HCT116 (cell line): ENCODE measurements around the gene ABL2. TPM values are rescaled to one million over a fixed set of nuclear protein-coding genes. Genes with fewer than 3 reads are reported as not detected.

Source experiments
- ATAC-seq: fragments of 200-7000 bp; cut with Tn5 transposase; 2 replicates; pipeline ENCODE4 v1.9.1; 2020; ENCODE audit warnings: mild to moderate bottlenecking, moderate library complexity
- BruUV-seq: library from RNA; stranded (reverse); fragments of 400-500 nt; replicated peaks from 2 replicates; lab custom pipeline; 2021; lab: Mats Ljungman, UMichigan
- CTCF ChIA-PET: fragments of 300-600 bp; sonication (Branson Sonifier 250); formaldehyde crosslinking; loops from one replicate; lab custom pipeline; 2021; ENCODE audit warnings: antibody characterized with exemption; lab: Charles Lee
- POLR2A ChIA-PET: fragments of 300-600, 350-600 bp; sonication (Branson Sonifier 250); formaldehyde crosslinking; loops from one replicate; lab custom pipeline; 2021; ENCODE audit warnings: antibody characterized with exemption; lab: Charles Lee
- RAD21 ChIA-PET, 2 experiments: fragments of 300-600 bp; sonication (Branson Sonifier 250); formaldehyde crosslinking; loops; one replicate each; lab custom pipeline; 2023; ENCODE audit warnings: low total read pairs in 2 of 2; ENCODE audit not compliant: uncharacterized antibody in 2 of 2, unreplicated experiment in 2 of 2, low non-redundant PET in 1 of 2; lab: Charles Lee
- DNase-seq: peaks from one replicate; pipeline ENCODE4 v3.0.0-alpha.2; 2010; ENCODE audit warnings: low read depth, low spot score
- H2AFZ ChIP-seq: fragments of 200-600 bp; shearing (Covaris generic), sonication (generic); 2 replicates; pipeline ENCODE4 v1.6.1; 2017; ENCODE audit warnings: low read depth, mixed run types, mixed read lengths, antibody characterized with exemption, low read length; ENCODE audit not compliant: poor library complexity, severe bottlenecking
- H3K27ac ChIP-seq: 2 replicates; pipeline ENCODE4 v1.5.1; 2012; ENCODE audit warnings: low read depth, low read length
- H3K27me3 ChIP-seq: fragments of 200-600 bp; sonication (generic); 2 replicates; pipeline ENCODE4 v1.6.1; 2016; ENCODE audit warnings: mixed run types, low read length, mixed read lengths; ENCODE audit not compliant: insufficient read depth
- H3K36me3 ChIP-seq, 2 experiments: fragments of 200-500 bp in 1 of 2; fragments of 200-600 bp in 1 of 2; sonication (Bioruptor generic) in 1 of 2; sonication (generic) in 1 of 2; 2 replicates each; pipeline versions ENCODE4 v1.5.1 to v1.6.1; 2014 to 2016; ENCODE audit warnings: low read length in 2 of 2, inconsistent platforms in 1 of 2, mixed read lengths in 1 of 2, mixed run types in 1 of 2; ENCODE audit not compliant: insufficient read depth in 2 of 2, control insufficient read depth in 1 of 2
- H3K4me1 ChIP-seq, 2 experiments: fragments of 200-600 bp in 1 of 2; sonication (generic) in 1 of 2; 2 replicates each; pipeline versions ENCODE4 v1.5.1 to v1.6.1; 2012 to 2017; ENCODE audit warnings: low read length in 2 of 2, inconsistent platforms in 1 of 2, mild to moderate bottlenecking in 1 of 2, mixed read lengths in 1 of 2, mixed run types in 1 of 2, moderate library complexity in 1 of 2; ENCODE audit not compliant: insufficient read depth in 2 of 2, control insufficient read depth in 1 of 2
- H3K4me2 ChIP-seq: fragments of 200-600 bp; sonication (generic); 2 replicates; pipeline ENCODE4 v1.6.1; 2017; ENCODE audit warnings: mixed run types, low read length, mixed read lengths
- H3K4me3 ChIP-seq, 2 experiments: fragments of 200-600 bp in 1 of 2; sonication (generic) in 1 of 2; replicated peaks in 1 of 2; 2 replicates each; pipeline ENCODE4 v1.5.1; 2011 to 2016; ENCODE audit warnings: low read length in 2 of 2, control low read depth in 1 of 2, low read depth in 1 of 2, mild to moderate bottlenecking in 1 of 2, mixed read lengths in 1 of 2, mixed run types in 1 of 2
- H3K79me2 ChIP-seq: fragments of 200-600 bp; sonication (generic); 2 replicates; pipeline ENCODE4 v1.6.1; 2017; ENCODE audit warnings: mild to moderate bottlenecking, mixed run types, low read length, moderate library complexity, mixed read lengths; ENCODE audit not compliant: insufficient read depth
- H3K9ac ChIP-seq: fragments of 200-600 bp; sonication (generic); 2 replicates; pipeline ENCODE4 v1.6.1; 2016; ENCODE audit warnings: low read length, mixed read lengths
- H3K9me2 ChIP-seq: fragments of 200-600 bp; sonication (generic), shearing (Covaris generic); 2 replicates; pipeline ENCODE4 v1.6.1; 2017; ENCODE audit warnings: mixed run types, mild to moderate bottlenecking, moderate library complexity; ENCODE audit not compliant: insufficient read depth
- H3K9me3 ChIP-seq, 2 experiments: fragments of 200-500 bp in 1 of 2; fragments of 200-600 bp in 1 of 2; sonication (Bioruptor generic) in 1 of 2; sonication (generic) in 1 of 2; 2 replicates each; pipeline ENCODE4 v1.6.1; 2014 to 2017; ENCODE audit warnings: low read length in 2 of 2, mixed read lengths in 2 of 2, inconsistent platforms in 1 of 2, low read depth in 1 of 2, mild to moderate bottlenecking in 1 of 2, mixed run types in 1 of 2, moderate library complexity in 1 of 2; ENCODE audit not compliant: control insufficient read depth in 1 of 2, insufficient read depth in 1 of 2
- H4K20me1 ChIP-seq: fragments of 200-600 bp; sonication (generic), shearing (Covaris generic); 2 replicates; pipeline ENCODE4 v1.6.1; 2017; ENCODE audit warnings: mixed run types, mild to moderate bottlenecking, moderate library complexity; ENCODE audit not compliant: insufficient read depth
- ATF3 ChIP-seq: IDR thresholded peaks from 2 replicates; pipeline ENCODE4 v1.6.1; 2012
- CBX3 ChIP-seq: IDR thresholded peaks from 2 replicates; pipeline ENCODE4 v1.6.1; 2012; ENCODE audit warnings: low read depth
- CEBPB ChIP-seq: IDR thresholded peaks from 2 replicates; pipeline ENCODE4 v1.6.1; 2012; ENCODE audit warnings: low read depth
- CTCF ChIP-seq, 3 experiments: fragments of 200-600 bp in 1 of 3; sonication (generic) in 1 of 3; IDR thresholded peaks in 2 of 3; conservative IDR thresholded peaks in 1 of 3; 2 replicates each; pipeline ENCODE4 v1.5.1; 2012 to 2017; ENCODE audit warnings: low read depth in 2 of 3, low read length in 2 of 3, antibody characterized with exemption in 1 of 3, borderline replicate concordance in 1 of 3, control low read depth in 1 of 3, mild to moderate bottlenecking in 1 of 3, mixed read lengths in 1 of 3, mixed run types in 1 of 3, moderate library complexity in 1 of 3; ENCODE audit not compliant: insufficient read depth in 1 of 3
- ELF1 ChIP-seq: IDR thresholded peaks from 2 replicates; pipeline ENCODE4 v1.6.1; 2012; ENCODE audit warnings: low read depth, borderline replicate concordance
- EZH2 ChIP-seq: fragments of 200-600 bp; sonication (generic); IDR thresholded peaks from 2 replicates; pipeline ENCODE4 v1.6.1; 2017; ENCODE audit warnings: antibody characterized with exemption, mixed run types
- EZH2phosphoT487 ChIP-seq: fragments of 200-600 bp; IDR thresholded peaks from 2 replicates; pipeline ENCODE4 v1.6.1; 2018; ENCODE audit warnings: antibody characterized with exemption, borderline replicate concordance
- FOSL1 ChIP-seq: IDR thresholded peaks from 2 replicates; pipeline ENCODE4 v1.6.1; 2012; ENCODE audit warnings: low read depth
- MAX ChIP-seq: IDR thresholded peaks from 2 replicates; pipeline ENCODE4 v1.6.1; 2012
- POLR2A ChIP-seq: IDR thresholded peaks from 2 replicates; pipeline ENCODE4 v1.7.0; 2011; ENCODE audit warnings: borderline replicate concordance; ENCODE audit not compliant: insufficient read depth, insufficient read length; ENCODE audit errors: extremely low read depth
- POLR2AphosphoS5 ChIP-seq: IDR thresholded peaks from 2 replicates; pipeline ENCODE4 v1.6.1; 2011; ENCODE audit warnings: mild to moderate bottlenecking, low read depth, low read length, moderate library complexity
- RAD21 ChIP-seq: IDR thresholded peaks from 2 replicates; pipeline ENCODE4 v1.6.1; 2012; ENCODE audit warnings: low read depth, mild to moderate bottlenecking
- REST ChIP-seq: IDR thresholded peaks from 2 replicates; pipeline ENCODE4 v1.6.1; 2012; ENCODE audit warnings: low read depth
- SIN3A ChIP-seq: IDR thresholded peaks from 2 replicates; pipeline ENCODE4 v1.6.1; 2012; ENCODE audit warnings: low read depth
- SP1 ChIP-seq: IDR thresholded peaks from 2 replicates; pipeline ENCODE4 v1.6.1; 2012; ENCODE audit warnings: low read depth
- SRF ChIP-seq: IDR thresholded peaks from 2 replicates; pipeline ENCODE4 v1.6.1; 2012; ENCODE audit warnings: low read depth
- TCF7L2 ChIP-seq: IDR thresholded peaks from 2 replicates; pipeline ENCODE4 v1.7.0; 2011; ENCODE audit warnings: borderline replicate concordance, inconsistent platforms; ENCODE audit not compliant: insufficient read depth, insufficient read length; ENCODE audit errors: extremely low read depth
- YY1 ChIP-seq: IDR thresholded peaks from 2 replicates; pipeline ENCODE4 v1.6.1; 2011; ENCODE audit warnings: low read length, low read depth, moderate library complexity, mild to moderate bottlenecking; ENCODE audit not compliant: insufficient replicate concordance; ENCODE audit errors: extremely low read depth
- ZBTB33 ChIP-seq: IDR thresholded peaks from 2 replicates; pipeline ENCODE4 v1.6.1; 2011; ENCODE audit warnings: mild to moderate bottlenecking, low read length, moderate library complexity; ENCODE audit not compliant: insufficient replicate concordance; ENCODE audit errors: extremely low read depth
- ZFX ChIP-seq: fragments of 450-650 bp; IDR thresholded peaks from 2 replicates; pipeline ENCODE4 v1.6.1; 2017
- intact Hi-C: fragments of 100-400 bp; cut with micrococcal nuclease; formaldehyde crosslinking; loops from 2 replicates; pipeline ENCODE4 v1.10.0; 2022
- total RNA-seq: library from RNA; stranded (reverse); gene quantifications from one replicate; pipeline ENCODE4 v1.2.1, GENCODE V29; 2021; ENCODE audit not compliant: unreplicated experiment

ABL2 gene
- total RNA-seq, 1 experiment from 2014 or later = 22.9 TPM

GRCh38 chr1:179146911-179147310 lies 82.6 kb downstream of the ABL2 start:
- DNase-seq = no peak

More at GRCh38 chr1:179146911-179147310, 82.6 kb downstream of the ABL2 start:
- H4K20me1 ChIP-seq = no peaks in the 10 kb centered on the region
- H3K4me3 ChIP-seq = no peak overlapping the region
- peaks cover 37% of the 10 kb centered on the region for H3K79me2 ChIP-seq
- ATAC-seq = no peak
- H3K9me2 ChIP-seq = no peaks in the 10 kb centered on the region
- peaks cover 28 to 31% of the 10 kb centered on the region in 2 experiments for H3K4me1 ChIP-seq
- CTCF ChIA-PET = no interaction called here
- intact Hi-C loops = no loop called here
- H3K27ac ChIP-seq = no peak overlapping the region
- H3K27me3 ChIP-seq = no peaks in the 10 kb centered on the region
- BruUV-seq = no TSS peak
- no peak overlapping the region for H3K9ac ChIP-seq
- no peak for TF ChIP-seq SP1
- TF ChIP-seq POLR2AphosphoS5 = no peak
- no peak for TF ChIP-seq EZH2phosphoT487
- no peak for TF ChIP-seq ATF3
- no peak for TF ChIP-seq POLR2A
- no peak for TF ChIP-seq YY1
- TF ChIP-seq SIN3A = no peak
- no peak for TF ChIP-seq MAX
- TF ChIP-seq ELF1 = no peak
- no peak for TF ChIP-seq REST
- no peak for TF ChIP-seq ZBTB33
- no peak for TF ChIP-seq EZH2
- TF ChIP-seq CTCF (IDR thresholded peaks at IDR 0.05 in 2 of 3, conservative IDR thresholded peaks at IDR 0.05 in 1 of 3; ENCODE audit: borderline replicate concordance in 1 of 3, insufficient read depth in 1 of 3, low read depth in 2 of 3, low read length in 2 of 3) = no peak
- TF ChIP-seq SRF = no peak
- no peak for TF ChIP-seq CBX3
- TF ChIP-seq RAD21 = no peak
- TF ChIP-seq CEBPB = no peak
- no peak for TF ChIP-seq ZFX
- no peak for TF ChIP-seq TCF7L2
- no peak for TF ChIP-seq FOSL1
- TF ChIP-seq, all 23 proteins: peak for 0
- H3K36me3 ChIP-seq = no peaks in the 10 kb centered on the region
- no peaks in the 10 kb centered on the region; a peak in 1 of 4 replicates for H3K9me3 ChIP-seq
- no peak overlapping the region for H2AFZ ChIP-seq
- RAD21 ChIA-PET = no interaction called here
- POLR2A ChIA-PET = no interaction called here
- H3K4me2 ChIP-seq = no peak overlapping the region
